Endothelial cell of umbilical vein (primary cell): ENCODE measurements around the gene ECE2. TPM values are rescaled to one million over a fixed set of nuclear protein-coding genes. Genes with fewer than 3 reads are reported as not detected.
A peak's percentile ranks its signal among the peaks of the same experiment; 100 is the strongest.

Experiments used
- BruUV-seq: library from RNA; stranded (reverse); fragments of 400-500 nt; replicated peaks from 2 replicates; lab custom pipeline; 2021; lab: Mats Ljungman, UMichigan
- CTCF ChIA-PET: fragments of 300-600, 350-600 bp; sonication (Branson Sonifier 250); formaldehyde crosslinking; loops from one replicate; lab custom pipeline; 2021; ENCODE audit warnings: antibody characterized with exemption, inconsistent platforms; lab: Charles Lee
- POLR2A ChIA-PET: fragments of 300-600, 350-600 bp; sonication (Branson Sonifier 250); formaldehyde crosslinking; loops from one replicate; lab custom pipeline; 2021; ENCODE audit warnings: antibody characterized with exemption, inconsistent platforms; lab: Charles Lee
- DNase-seq: peaks from one replicate; pipeline ENCODE4 v3.0.0-alpha.2; 2011; ENCODE audit warnings: low read depth, low spot score
- FAIRE-seq: peaks from 2 replicates; lab custom pipeline; 2011; peaks lifted over from hg19 to GRCh38; lab: Jason Lieb, UNC
- H2AFZ ChIP-seq: 2 replicates; pipeline ENCODE4 v1.6.0; 2012; ENCODE audit warnings: low read depth, low read length, control low read depth, inconsistent platforms
- H3K27ac ChIP-seq: 2 replicates; pipeline ENCODE4 v1.5.1; 2011; ENCODE audit warnings: low read depth, mild to moderate bottlenecking, control low read depth, low read length, moderate library complexity; ENCODE audit not compliant: insufficient read depth
- H3K27me3 ChIP-seq, 2 experiments: 2 replicates each; pipeline versions ENCODE4 v1.6.0 to v1.6.1; 2011; ENCODE audit warnings: low read length in 2 of 2, mixed read lengths in 1 of 2; ENCODE audit not compliant: control insufficient read depth in 2 of 2, insufficient read depth in 2 of 2
- H3K36me3 ChIP-seq, 2 experiments: 2 replicates in 1 of 2; 3 replicates in 1 of 2; pipeline ENCODE4 v1.5.1; 2011; ENCODE audit warnings: low read length in 2 of 2, mild to moderate bottlenecking in 1 of 2, moderate library complexity in 1 of 2; ENCODE audit not compliant: control insufficient read depth in 2 of 2, insufficient read depth in 2 of 2; ENCODE audit errors: extremely low read depth in 1 of 2
- H3K4me1 ChIP-seq: 3 replicates; pipeline ENCODE4 v1.5.1; 2011; ENCODE audit warnings: mild to moderate bottlenecking, low read length; ENCODE audit not compliant: control insufficient read depth, insufficient read depth; ENCODE audit errors: extremely low read depth
- H3K4me2 ChIP-seq: 2 replicates; pipeline ENCODE4 v1.6.1; 2011; ENCODE audit warnings: low read length, control low read depth, mixed read lengths; ENCODE audit not compliant: insufficient read depth
- H3K4me3 ChIP-seq, 3 experiments: fragments of 200-600 bp in 1 of 3; sonication (generic), shearing (Covaris generic) in 1 of 3; replicated peaks in 1 of 3; 2 replicates each; pipeline ENCODE4 v1.5.1; 2011 to 2016; ENCODE audit warnings: control low read depth in 3 of 3, low read length in 3 of 3, mild to moderate bottlenecking in 2 of 3, inconsistent platforms in 1 of 3, low read depth in 1 of 3, moderate library complexity in 1 of 3; ENCODE audit not compliant: insufficient read depth in 1 of 3
- H3K79me2 ChIP-seq: 2 replicates; pipeline ENCODE4 v1.6.0; 2012; ENCODE audit warnings: low read length, inconsistent platforms; ENCODE audit not compliant: control insufficient read depth, insufficient read depth
- H3K9ac ChIP-seq: replicated peaks from 2 replicates; pipeline ENCODE3; 2011; ENCODE audit warnings: low read length, control low read depth; ENCODE audit not compliant: insufficient read depth; ENCODE audit errors: extremely low read depth
- H3K9me1 ChIP-seq: replicated peaks from 3 replicates; pipeline ENCODE4 v1.6.0; 2011; ENCODE audit warnings: mild to moderate bottlenecking, low read length; ENCODE audit not compliant: control insufficient read depth, insufficient read depth; ENCODE audit errors: extremely low read depth
- H3K9me3 ChIP-seq: replicated peaks from 2 replicates; pipeline ENCODE4 v1.5.1; 2012; ENCODE audit warnings: low read length, inconsistent platforms; ENCODE audit not compliant: control insufficient read depth, insufficient read depth
- H4K20me1 ChIP-seq: replicated peaks from 2 replicates; pipeline ENCODE3; 2011; ENCODE audit warnings: mild to moderate bottlenecking, low read length; ENCODE audit not compliant: control insufficient read depth, insufficient read depth; ENCODE audit errors: extremely low read depth
- CTCF ChIP-seq, 2 donors: IDR thresholded peaks; 1 replicate in 1 of 2; 2 replicates in 1 of 2; pipeline ENCODE4 v1.5.1; 2011; ENCODE audit warnings: low read length in 2 of 2, mild to moderate bottlenecking in 2 of 2, moderate library complexity in 2 of 2, control low read depth in 1 of 2, inconsistent platforms in 1 of 2, low read depth in 1 of 2; ENCODE audit not compliant: insufficient read depth in 1 of 2; ENCODE audit errors: extremely low read depth in 1 of 2
- FOS ChIP-seq: IDR thresholded peaks from 2 replicates; pipeline ENCODE4 v1.6.1; 2011; ENCODE audit warnings: mild to moderate bottlenecking, low read length, moderate library complexity, borderline replicate concordance; ENCODE audit not compliant: insufficient read depth
- GATA2 ChIP-seq: IDR thresholded peaks from 2 replicates; pipeline ENCODE4 v1.7.0; 2011; ENCODE audit warnings: low read depth, mild to moderate bottlenecking, moderate library complexity, mixed read lengths, low read length; ENCODE audit not compliant: insufficient read length, insufficient read depth
- POLR2AphosphoS5 ChIP-seq: IDR thresholded peaks from 2 replicates; pipeline ENCODE4 v1.6.1; 2012; ENCODE audit warnings: low read depth, mild to moderate bottlenecking, control low read depth, low read length, moderate library complexity; ENCODE audit not compliant: insufficient read depth
- dilution Hi-C: fragments of 300-500 bp; cut with MboI; formaldehyde crosslinking; loops from one replicate; pipeline ENCODE4 v1.15.0; 2019; ENCODE audit warnings: low sequenced_read_pairs; ENCODE audit not compliant: extremely low pct_ligation_motif_present
- intact Hi-C: fragments of 100-400 bp; cut with micrococcal nuclease; formaldehyde crosslinking; loops from one replicate; pipeline ENCODE4 v1.10.0; 2022
- polyA plus RNA-seq, 4 experiments: library from polyadenylated mRNA; depleted of rRNA in 3 of 4; stranded (reverse) in 3 of 4; unstranded in 1 of 4; fragments of >200 nt; gene quantifications; 2 replicates each; pipeline versions ENCODE4 v1.2.1 to v1.2.3, GENCODE V29; 2011 to 2012; ENCODE audit warnings: missing spikeins in 1 of 4
- total RNA-seq: library from RNA; stranded (reverse); gene quantifications from 2 replicates; pipeline ENCODE4 v1.2.3, GENCODE V29; 2021

The ECE2 gene
- total and polyA plus RNA-seq, 2 donors (not counting 3 experiments of a cell fraction or from before 2014, with no cell fraction given), result not detected

DNA sequence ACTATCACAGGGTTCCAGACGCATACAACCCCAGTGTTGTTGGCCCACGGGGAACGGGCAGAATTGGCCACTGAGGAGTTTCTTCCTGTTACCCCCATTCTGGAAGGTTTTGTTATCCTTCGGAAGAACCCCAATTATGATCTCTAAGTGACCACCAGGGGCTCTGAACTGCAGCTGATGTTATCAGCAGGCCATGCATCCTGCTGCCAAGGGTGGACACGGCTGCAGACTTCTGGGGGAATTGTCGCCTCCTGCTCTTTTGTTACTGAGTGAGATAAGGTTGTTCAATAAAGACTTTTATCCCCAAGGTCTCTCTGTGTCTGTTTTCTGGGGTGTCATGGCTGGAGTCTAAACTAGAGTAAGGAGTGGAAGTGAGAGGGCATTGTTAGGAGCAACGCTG lies 32.9 kb downstream of the ECE2 start:
- TSS peak; percentile 55 for BruUV-seq
- Histone ChIP-seq H3K27ac (no peak overlapping the region), H3K36me3 (peaks cover 24 to 31% of the 10 kb centered on the region in 2 experiments), H3K4me2 (no peak overlapping the region), H3K79me2 (peaks cover 9% of the 10 kb centered on the region), H3K9me3 (no peaks in the 10 kb centered on the region), H3K9ac (no peak overlapping the region), H2AFZ (no peak overlapping the region), H3K27me3 (no peaks in the 10 kb centered on the region), H4K20me1 (no peaks in the 10 kb centered on the region), H3K4me3 (no peak overlapping the region), H3K4me1 (no peaks in the 10 kb centered on the region), H3K9me1 (no peaks in the 10 kb centered on the region)
- dilution Hi-C loops, result no loop called here
- CTCF ChIA-PET, result no interaction called here
- intact Hi-C loops, result no loop called here
- POLR2A ChIA-PET, result no interaction called here
- TF ChIP-seq CTCF (IDR thresholded peaks at IDR 0.05; ENCODE audit: extremely low read depth in 1 of 2, insufficient read depth in 1 of 2, low read depth in 1 of 2, low read length in 2 of 2) (peak in 1 of 2 donors; percentile 26), FOS (no peak), GATA2 (peak; percentile 57), POLR2AphosphoS5 (no peak)
- no peak for FAIRE-seq
- no peak for DNase-seq

DNA sequence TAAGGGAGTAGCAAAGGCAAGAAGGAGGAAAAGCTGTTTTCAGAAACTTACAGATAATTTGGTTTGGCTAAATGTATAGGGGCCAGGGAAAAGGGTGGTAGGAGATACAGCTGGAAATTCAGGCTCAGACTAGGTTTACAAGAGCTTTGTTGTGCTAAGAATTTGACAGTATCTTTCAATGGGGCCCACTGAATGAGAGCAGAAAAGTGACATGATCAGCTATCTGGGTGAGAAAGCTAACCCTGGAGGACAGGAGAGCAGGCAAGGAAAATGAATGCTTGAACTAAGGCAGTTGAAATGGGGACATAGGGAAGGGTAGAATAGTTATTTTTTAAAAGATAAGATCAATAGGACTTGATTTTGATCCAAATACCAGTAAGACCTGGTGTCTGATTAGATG lies 35.8 kb downstream of the ECE2 start:
- no peaks in the 10 kb centered on the region for H3K9me3 ChIP-seq
- intact Hi-C loops, result loop anchor here (5.0 kb wide), 1 partner anchor 134 kb away; no protein-coding TSS in a partner anchor

More for the DNA sequence above, 35.8 kb downstream of the ECE2 start:
- no peak overlapping the region for H3K4me2 ChIP-seq
- DNase-seq (no peak), FAIRE-seq (no peak)
- H3K27ac ChIP-seq, result no peak overlapping the region
- H3K9me1 ChIP-seq, result no peaks in the 10 kb centered on the region
- ChIA-PET CTCF (interaction anchor here (0.9 to 1.2 kb wide), 4 partner anchors 9 to 25 kb away, joined by 3 to 4 read pairs (median 3); no protein-coding TSS in a partner anchor), POLR2A (no interaction called here)
- H2AFZ ChIP-seq, result no peak overlapping the region
- dilution Hi-C loops, result no loop called here
- H3K79me2 ChIP-seq, result peaks cover 17% of the 10 kb centered on the region
- peaks cover 5% of the 10 kb centered on the region for H3K4me1 ChIP-seq
- no peak for TF ChIP-seq POLR2AphosphoS5
- H4K20me1 ChIP-seq, result peaks cover under 1% of the 10 kb centered on the region
- no peak overlapping the region for H3K9ac ChIP-seq
- peaks cover 11 to 14% of the 10 kb centered on the region in 2 experiments for H3K36me3 ChIP-seq
- H3K27me3 ChIP-seq, result no peaks in the 10 kb centered on the region
- H3K4me3 ChIP-seq, result no peak overlapping the region
- no TSS peak for BruUV-seq
